ENCODE data around the gene CA5A.

The CA5A gene

DNA sequence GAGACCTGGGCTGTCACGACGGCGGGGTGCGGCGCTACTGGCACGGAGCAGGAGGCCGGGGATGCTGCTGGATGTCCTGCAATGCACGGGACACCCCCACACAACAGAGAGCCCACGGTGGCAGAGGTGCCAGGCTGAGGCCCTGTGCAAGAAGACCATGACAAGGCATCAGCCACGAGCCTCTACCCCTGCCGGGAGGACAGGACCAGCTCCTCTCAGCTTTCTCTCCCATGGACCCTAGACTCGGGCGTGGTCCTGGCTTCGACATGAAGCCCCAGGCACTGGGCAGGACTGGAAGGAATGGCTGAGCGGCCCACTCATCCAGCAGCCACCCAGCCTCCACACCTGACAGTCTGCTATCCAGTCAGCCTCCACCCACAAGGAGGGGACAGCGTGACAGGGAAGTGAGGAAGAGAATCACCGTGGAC, 92.6 kb downstream of the CA5A start:
- Histone ChIP-seq H3K27ac (ENCODE audit: low read depth, low read length) (no peak overlapping the region), H3K56ac (ENCODE audit: low read length) (no peak overlapping the region), H2BK120ac (ENCODE audit: low read depth, low read length) (no peak overlapping the region), H3K4me2 (ENCODE audit: low read length) (no peak overlapping the region), H3K4me3 (ENCODE audit: low read length) (no peak overlapping the region), H4K8ac (ENCODE audit: low read depth, low read length) (no peak overlapping the region), H3K23ac (ENCODE audit: low read length) (no peak overlapping the region), H4K5ac (ENCODE audit: low read length) (no peak overlapping the region), H3K4me1 (ENCODE audit: control insufficient read depth, low read depth, low read length) (no peaks in the 10 kb centered on the region), H3K9ac (ENCODE audit: low read length) (no peak overlapping the region), H3K27me3 (ENCODE audit: insufficient read depth, low read length, poor library complexity) (no peaks in the 10 kb centered on the region), H3K79me1 (ENCODE audit: low read length) (peaks cover 21% of the 10 kb centered on the region), H2AK5ac (ENCODE audit: low read length) (no peak overlapping the region), H2BK15ac (replicated peaks; ENCODE audit: low read depth) (no peak overlapping the region), H3K18ac (ENCODE audit: low read length) (no peak overlapping the region), H3K36me3 (ENCODE audit: control insufficient read depth, insufficient read depth, low read length) (peaks cover 28% of the 10 kb centered on the region), H3K4ac (ENCODE audit: low read depth, low read length) (no peak overlapping the region), H3K79me2 (ENCODE audit: control insufficient read depth, insufficient read depth, low read length) (peaks cover 67% of the 10 kb centered on the region), H2BK5ac (ENCODE audit: low read length) (no peak overlapping the region)
- DNase-seq: no peak
- WGBS (ENCODE audit: extremely low coverage, insufficient coverage, low lambda C conversion rate): no CpG with 5 or more reads among the region's 17 CpGs

DNA sequence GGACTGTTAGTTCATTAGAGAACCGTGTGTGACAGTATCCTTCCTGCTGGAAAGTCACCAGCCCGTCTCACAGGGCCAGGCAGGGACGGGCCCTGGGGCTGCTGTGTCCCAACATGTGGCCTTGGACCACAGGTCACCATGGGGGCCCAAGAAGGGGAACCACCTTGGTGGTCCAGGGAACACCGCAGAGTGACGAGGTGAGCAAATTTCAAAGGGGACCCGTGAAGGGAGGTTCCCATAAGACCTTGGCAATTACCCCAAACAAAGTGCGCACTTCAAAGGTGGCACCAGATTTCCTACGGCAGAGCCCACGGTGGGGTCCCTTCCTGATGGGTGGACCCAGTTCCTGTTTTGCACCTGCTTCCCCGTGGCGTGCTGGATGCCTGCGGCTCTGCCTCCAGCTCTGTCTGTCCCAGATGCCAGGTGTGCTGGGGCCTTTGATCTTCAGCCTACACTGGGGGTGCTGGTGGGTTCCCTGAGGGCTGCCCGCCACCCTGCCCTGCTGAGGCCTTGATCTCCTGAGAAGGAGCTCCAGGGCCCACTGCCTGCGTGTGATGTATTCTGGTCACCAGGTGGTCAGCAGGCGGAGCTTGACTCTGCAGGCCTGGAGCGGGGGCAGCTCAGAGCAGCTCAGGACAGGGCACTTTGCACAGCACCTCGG, 94.0 kb downstream of the CA5A start:
- no peak for DNase-seq
- no peak overlapping the region for H3K27ac ChIP-seq (ENCODE audit: low read depth, low read length)
- no peak overlapping the region for H2BK5ac ChIP-seq (ENCODE audit: low read length)
- H2AK5ac ChIP-seq (ENCODE audit: low read length): no peak overlapping the region
- H3K4me1 ChIP-seq (ENCODE audit: control insufficient read depth, low read depth, low read length): no peaks in the 10 kb centered on the region
- no peak overlapping the region for H2BK15ac ChIP-seq (replicated peaks; ENCODE audit: low read depth)
- no peak overlapping the region for H2BK120ac ChIP-seq (ENCODE audit: low read depth, low read length)
- no peak overlapping the region for H3K4me3 ChIP-seq (ENCODE audit: low read length)
- no peak overlapping the region for H3K18ac ChIP-seq (ENCODE audit: low read length)
- H4K5ac ChIP-seq (ENCODE audit: low read length): no peak overlapping the region
- no CpG with 5 or more reads among the region's 17 CpGs for WGBS (ENCODE audit: extremely low coverage, insufficient coverage, low lambda C conversion rate)
- H3K79me2 ChIP-seq (ENCODE audit: control insufficient read depth, insufficient read depth, low read length): peaks cover 54% of the 10 kb centered on the region
- no peak overlapping the region for H3K56ac ChIP-seq (ENCODE audit: low read length)
- no peak overlapping the region for H4K8ac ChIP-seq (ENCODE audit: low read depth, low read length)
- no peak overlapping the region for H3K23ac ChIP-seq (ENCODE audit: low read length)
- H3K4ac ChIP-seq (ENCODE audit: low read depth, low read length): no peak overlapping the region
- no peak overlapping the region for H3K9ac ChIP-seq (ENCODE audit: low read length)
- no peaks in the 10 kb centered on the region for H3K27me3 ChIP-seq (ENCODE audit: insufficient read depth, low read length, poor library complexity)
- peaks cover 24% of the 10 kb centered on the region for H3K36me3 ChIP-seq (ENCODE audit: control insufficient read depth, insufficient read depth, low read length)
- no peak overlapping the region for H3K4me2 ChIP-seq (ENCODE audit: low read length)
- H3K79me1 ChIP-seq (ENCODE audit: low read length): peaks cover 18% of the 10 kb centered on the region

DNA sequence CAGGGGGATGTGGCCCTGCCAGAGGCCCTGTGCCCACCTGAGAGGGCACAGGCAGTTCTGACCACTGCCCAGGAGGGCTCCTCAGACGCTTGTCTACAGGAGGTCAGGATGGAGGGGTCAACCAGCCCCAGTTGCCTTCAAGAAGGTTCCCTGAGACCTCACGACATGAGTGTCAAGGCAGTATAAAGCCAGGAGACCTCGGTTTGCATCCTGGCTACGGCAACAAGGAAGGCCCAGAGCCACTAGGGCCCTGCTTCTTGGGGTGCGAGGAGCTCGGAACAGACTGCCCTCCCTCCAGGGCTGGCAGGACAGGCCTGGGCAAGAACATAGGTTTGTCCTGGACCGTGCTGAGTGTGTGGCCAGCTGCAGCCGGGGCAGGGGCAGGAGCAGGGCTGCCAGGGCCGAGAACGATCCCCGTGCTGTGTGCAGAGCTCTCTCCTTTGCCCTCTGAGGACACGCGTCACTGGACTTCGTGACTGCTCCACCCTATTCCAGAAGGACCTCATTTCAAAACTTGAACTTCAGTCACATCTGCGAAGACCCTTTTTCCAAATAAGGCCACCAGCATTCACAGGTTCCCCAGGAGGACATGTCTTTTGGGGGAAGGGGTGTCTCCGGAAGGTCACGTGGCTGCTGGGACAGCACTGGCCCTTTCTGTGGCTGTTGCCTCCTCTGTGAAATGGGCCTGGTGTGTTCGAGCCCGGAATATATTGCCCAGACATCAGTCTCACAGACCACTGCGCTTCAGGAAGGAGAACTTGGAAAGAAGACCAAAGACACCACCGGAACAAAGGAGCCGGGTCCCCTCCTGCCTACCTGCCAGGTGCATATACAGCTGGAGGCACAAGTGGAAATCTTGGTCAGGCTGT, 94.8 kb downstream of the CA5A start:
- peaks cover 15% of the 10 kb centered on the region for H3K79me1 ChIP-seq (ENCODE audit: low read length)

DNA sequence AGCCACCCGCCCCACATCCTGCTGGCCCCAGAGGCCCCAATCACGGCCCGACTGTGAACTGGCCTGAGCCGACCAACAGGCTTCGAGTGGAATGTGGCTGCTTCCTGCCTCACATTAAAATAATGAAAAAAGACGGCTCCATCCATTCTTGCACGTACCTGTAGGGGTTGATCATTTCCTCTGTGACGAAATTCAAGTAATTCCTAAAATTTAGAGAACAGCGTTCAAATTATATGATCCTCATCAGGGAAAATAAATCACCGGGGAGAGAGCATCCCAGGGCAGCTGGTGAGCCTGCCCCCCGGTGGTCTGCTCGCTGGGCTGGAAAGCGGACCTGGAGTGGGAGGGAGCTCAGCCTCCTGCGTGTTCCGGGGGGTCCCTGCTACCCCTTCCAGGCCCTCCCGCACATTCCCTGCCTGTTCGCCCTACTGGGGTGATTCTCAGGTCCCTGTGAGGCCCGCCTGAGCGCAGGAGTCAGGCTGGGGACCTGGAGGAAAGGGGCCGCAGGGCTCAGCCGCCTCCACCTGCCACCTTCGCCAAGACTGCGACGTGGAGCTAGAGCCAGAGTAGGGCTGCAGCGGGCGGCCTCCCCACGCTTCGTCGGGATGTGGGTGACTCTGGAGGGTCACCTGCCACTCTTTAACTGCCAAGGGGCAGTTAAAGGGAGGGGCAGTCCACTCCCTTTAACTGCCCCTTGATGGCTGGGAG, 95.9 kb downstream of the CA5A start:
- Histone ChIP-seq H3K18ac (ENCODE audit: low read length) (no peak overlapping the region), H3K27me3 (ENCODE audit: insufficient read depth, low read length, poor library complexity) (no peaks in the 10 kb centered on the region), H2AK5ac (ENCODE audit: low read length) (no peak overlapping the region), H3K36me3 (ENCODE audit: control insufficient read depth, insufficient read depth, low read length) (peaks cover 35% of the 10 kb centered on the region), H2BK5ac (ENCODE audit: low read length) (no peak overlapping the region), H3K4ac (ENCODE audit: low read depth, low read length) (no peak overlapping the region), H3K27ac (ENCODE audit: low read depth, low read length) (no peak overlapping the region), H3K79me2 (ENCODE audit: control insufficient read depth, insufficient read depth, low read length) (peaks cover 34% of the 10 kb centered on the region), H2BK15ac (replicated peaks; ENCODE audit: low read depth) (no peak overlapping the region), H3K56ac (ENCODE audit: low read length) (no peak overlapping the region), H4K8ac (ENCODE audit: low read depth, low read length) (no peak overlapping the region), H3K9ac (ENCODE audit: low read length) (no peak overlapping the region), H3K79me1 (ENCODE audit: low read length) (peaks cover 16% of the 10 kb centered on the region), H3K4me1 (ENCODE audit: control insufficient read depth, low read depth, low read length) (no peaks in the 10 kb centered on the region), H2BK120ac (ENCODE audit: low read depth, low read length) (no peak overlapping the region), H3K4me2 (ENCODE audit: low read length) (no peak overlapping the region), H3K23ac (ENCODE audit: low read length) (no peak overlapping the region), H3K4me3 (ENCODE audit: low read length) (no peak overlapping the region), H4K5ac (ENCODE audit: low read length) (no peak overlapping the region)
- no CpG with 5 or more reads among the region's 29 CpGs for WGBS (ENCODE audit: extremely low coverage, insufficient coverage, low lambda C conversion rate)
- DNase-seq: no peak

More for the DNA sequence above, 94.8 kb downstream of the CA5A start:
- WGBS (ENCODE audit: extremely low coverage, insufficient coverage, low lambda C conversion rate): no CpG with 5 or more reads among the region's 22 CpGs
- no peak overlapping the region for H3K18ac ChIP-seq (ENCODE audit: low read length)
- no peak overlapping the region for H2BK5ac ChIP-seq (ENCODE audit: low read length)
- H3K9ac ChIP-seq (ENCODE audit: low read length): no peak overlapping the region
- H3K4ac ChIP-seq (ENCODE audit: low read depth, low read length): no peak overlapping the region
- no peak overlapping the region for H2AK5ac ChIP-seq (ENCODE audit: low read length)
- H3K56ac ChIP-seq (ENCODE audit: low read length): no peak overlapping the region
- H3K4me2 ChIP-seq (ENCODE audit: low read length): no peak overlapping the region
- H3K27ac ChIP-seq (ENCODE audit: low read depth, low read length): no peak overlapping the region
- H4K8ac ChIP-seq (ENCODE audit: low read depth, low read length): no peak overlapping the region
- no peak overlapping the region for H2BK120ac ChIP-seq (ENCODE audit: low read depth, low read length)
- no peak overlapping the region for H4K5ac ChIP-seq (ENCODE audit: low read length)
- no peak overlapping the region for H3K23ac ChIP-seq (ENCODE audit: low read length)
- H3K79me2 ChIP-seq (ENCODE audit: control insufficient read depth, insufficient read depth, low read length): peaks cover 46% of the 10 kb centered on the region
- peaks cover 30% of the 10 kb centered on the region for H3K36me3 ChIP-seq (ENCODE audit: control insufficient read depth, insufficient read depth, low read length)
- no peak for DNase-seq
- H3K27me3 ChIP-seq (ENCODE audit: insufficient read depth, low read length, poor library complexity): no peaks in the 10 kb centered on the region
- no peak overlapping the region for H2BK15ac ChIP-seq (replicated peaks; ENCODE audit: low read depth)
- no peaks in the 10 kb centered on the region for H3K4me1 ChIP-seq (ENCODE audit: control insufficient read depth, low read depth, low read length)
- no peak overlapping the region for H3K4me3 ChIP-seq (ENCODE audit: low read length)

DNA sequence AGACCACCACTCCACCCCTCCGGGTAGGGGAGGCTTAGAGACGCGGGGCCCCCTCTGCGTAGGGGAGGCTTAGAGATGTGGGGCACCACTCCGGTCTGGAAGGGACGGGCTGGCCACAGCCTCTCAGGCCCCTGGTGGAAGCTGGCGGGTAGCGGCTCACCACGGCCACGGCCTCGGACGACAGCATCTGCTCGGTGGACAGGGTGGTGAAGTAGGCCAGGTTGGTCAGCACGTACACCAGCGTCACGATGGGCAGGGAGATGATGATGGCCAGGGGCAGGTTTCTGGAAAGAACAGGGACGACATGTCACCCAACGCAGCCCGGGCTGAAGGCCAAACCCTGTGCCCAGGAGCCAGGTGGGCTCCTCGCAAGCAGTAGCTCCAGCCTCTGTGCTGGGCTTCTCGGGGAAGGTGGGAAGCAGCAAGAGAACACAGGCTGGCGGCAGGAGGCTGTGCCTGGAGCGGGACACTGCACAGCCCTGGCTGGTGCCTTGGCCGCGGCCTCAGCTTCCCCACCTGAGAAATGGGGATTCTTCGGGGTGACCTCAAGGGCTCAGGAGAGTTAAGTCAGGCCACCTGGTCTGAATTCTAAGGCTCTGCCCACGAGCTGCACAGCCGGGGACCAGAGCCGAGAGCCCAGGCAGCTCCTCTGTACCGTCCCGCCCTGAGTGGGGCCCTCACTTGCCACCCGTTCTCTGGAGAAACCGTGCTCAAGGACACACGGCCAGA, 96.6 kb downstream of the CA5A start:
- no CpG with 5 or more reads among the region's 34 CpGs for WGBS (ENCODE audit: extremely low coverage, insufficient coverage, low lambda C conversion rate)
- no peak overlapping the region for H2BK15ac ChIP-seq (replicated peaks; ENCODE audit: low read depth)
- H2BK120ac ChIP-seq (ENCODE audit: low read depth, low read length): no peak overlapping the region

More for the DNA sequence above, 96.6 kb downstream of the CA5A start:
- no peak overlapping the region for H3K4me2 ChIP-seq (ENCODE audit: low read length)
- H3K79me1 ChIP-seq (ENCODE audit: low read length): peaks cover 14% of the 10 kb centered on the region
- H3K4me1 ChIP-seq (ENCODE audit: control insufficient read depth, low read depth, low read length): no peaks in the 10 kb centered on the region
- H3K56ac ChIP-seq (ENCODE audit: low read length): peak overlapping the region; percentile 15
- H3K4me3 ChIP-seq (ENCODE audit: low read length): no peak overlapping the region
- no peak overlapping the region for H2AK5ac ChIP-seq (ENCODE audit: low read length)
- no peak overlapping the region for H3K27ac ChIP-seq (ENCODE audit: low read depth, low read length)
- peaks cover 41% of the 10 kb centered on the region for H3K36me3 ChIP-seq (ENCODE audit: control insufficient read depth, insufficient read depth, low read length)
- H3K9ac ChIP-seq (ENCODE audit: low read length): no peak overlapping the region
- H3K27me3 ChIP-seq (ENCODE audit: insufficient read depth, low read length, poor library complexity): no peaks in the 10 kb centered on the region
- H2BK5ac ChIP-seq (ENCODE audit: low read length): no peak overlapping the region
- no peak overlapping the region for H4K8ac ChIP-seq (ENCODE audit: low read depth, low read length)
- peaks cover 28% of the 10 kb centered on the region for H3K79me2 ChIP-seq (ENCODE audit: control insufficient read depth, insufficient read depth, low read length)
- no peak overlapping the region for H3K4ac ChIP-seq (ENCODE audit: low read depth, low read length)
- no peak overlapping the region for H3K18ac ChIP-seq (ENCODE audit: low read length)
- no peak for DNase-seq
- H3K23ac ChIP-seq (ENCODE audit: low read length): no peak overlapping the region
- H4K5ac ChIP-seq (ENCODE audit: low read length): no peak overlapping the region

Measured in mesendoderm (in vitro differentiated cells).